Measurements from ENCODE around the gene TBKBP1. TPM values are rescaled to one million over a fixed set of nuclear protein-coding genes. Genes with fewer than 3 reads are reported as not detected.

The TBKBP1 gene
- polyA plus RNA-seq, 2 of the 4 experiments (the other 2 are of a cell fraction) = 3.4 to 9.3 TPM

- POLR2A ChIA-PET = interaction anchor here (1.0 to 1.2 kb wide), 2 partner anchors 56 to 98 kb away, joined by 3 to 4 read pairs; partner anchors contain the start of genes LRRC46 and MRPL10
- CTCF ChIA-PET = interaction anchor here (0.7 to 11.2 kb wide), 26 partner anchors 8 to 109 kb away, joined by 3 to 87 read pairs (median 5); no protein-coding TSS in a partner anchor
- TF ChIP-seq POLR2AphosphoS2 (conservative IDR thresholded peaks at IDR 0.05; ENCODE audit: low read length) = no peak
- peak overlapping the region; percentile 88 for H3K4me2 ChIP-seq
- WGBS (ENCODE audit: missing lambda C conversion rate) = 47% methylated on average over 41 of the region's 60 CpGs
- H3K4me1 ChIP-seq = 0 out of 3 replicates have a peak, but pooled peaks cover 4% of the 10 kb centered on the region
- FAIRE-seq (no peak), ATAC-seq (peak; percentile 36 to 63; a peak in 5 of 6 replicates), DNase-seq (ENCODE audit: low read depth in 1 of 2, low spot score in 1 of 2) (no peak)
- H3K9me3 ChIP-seq = no peaks in the 10 kb centered on the region
- peak overlapping the region; percentile 48 for H3K4me3 ChIP-seq
- H3K27ac ChIP-seq = peak overlapping the region in 1 of 2 experiments; percentile 74; a peak in 3 of 6 replicates
Observed at GRCh38 chr17:47733674-47734410, 39.9 kb downstream of the TBKBP1 start.

GRCh38 chr17:47735139-47735464 is 41.1 kb downstream of the TBKBP1 start:
- CTCF ChIA-PET = interaction anchor here (0.6 to 11.2 kb wide), 7 partner anchors 11 to 67 kb away, joined by 3 to 87 read pairs (median 6); no protein-coding TSS in a partner anchor
- no peak overlapping the region for H3K4me2 ChIP-seq
- H3K4me1 ChIP-seq = 0 out of 3 replicates have a peak, but pooled peaks cover 4% of the 10 kb centered on the region
- POLR2A ChIA-PET = no interaction called here
- H3K9me3 ChIP-seq = no peaks in the 10 kb centered on the region
- H3K4me3 ChIP-seq = no peak overlapping the region
- no peak for DNase-seq (ENCODE audit: low read depth in 1 of 2, low spot score in 1 of 2)
- WGBS (ENCODE audit: missing lambda C conversion rate) = 50% methylated on average over 3 of the region's 3 CpGs
- no peak for TF ChIP-seq BHLHE40 (IDR thresholded peaks at IDR 0.05; ENCODE audit: low read depth, low read length)
- TF ChIP-seq ZNF302 (CRISPR knock-in tag; IDR thresholded peaks at IDR 0.05) = no peak
- no peak for TF ChIP-seq CHD2 (IDR thresholded peaks at IDR 0.05; ENCODE audit: low read length, partially characterized antibody)
- no peak for TF ChIP-seq EHF (CRISPR knock-in tag; IDR thresholded peaks at IDR 0.05)
- TF ChIP-seq HES2 (IDR thresholded peaks at IDR 0.05) = no peak
- no peak for TF ChIP-seq ZFP36 (IDR thresholded peaks at IDR 0.05; ENCODE audit: borderline replicate concordance, partially characterized antibody)
- no peak for TF ChIP-seq TP53 (CRISPR knock-in tag; IDR thresholded peaks at IDR 0.05)
- TF ChIP-seq HOXB5 (CRISPR knock-in tag; IDR thresholded peaks at IDR 0.05) = no peak
- TF ChIP-seq PBX3 (IDR thresholded peaks at IDR 0.05) = no peak
- no peak for TF ChIP-seq EHMT2 (IDR thresholded peaks at IDR 0.05; ENCODE audit: low read depth)
- no peak overlapping the region for H3K27ac ChIP-seq
- no peak for FAIRE-seq
- no peak for ATAC-seq

GRCh38 chr17:47735536-47736011 is 41.6 kb downstream of the TBKBP1 start:
- Histone ChIP-seq H3K9me3 (no peaks in the 10 kb centered on the region), H3K4me1 (0 out of 3 replicates have a peak, but pooled peaks cover 4% of the 10 kb centered on the region), H3K27ac (no peak overlapping the region), H3K4me2 (no peak overlapping the region), H3K4me3 (no peak overlapping the region)
- ChIA-PET POLR2A (interaction anchor here (0.6 kb wide), 1 partner anchor 42 kb away, joined by 4 read pairs; no protein-coding TSS in a partner anchor), CTCF (interaction anchor here (0.5 to 11.2 kb wide), 7 partner anchors 9 to 66 kb away, joined by 3 to 87 read pairs (median 6); no protein-coding TSS in a partner anchor)
- TF ChIP-seq TP53 (CRISPR knock-in tag; IDR thresholded peaks at IDR 0.05) (no peak), RFX5 (IDR thresholded peaks at IDR 0.05) (no peak), ZC3H11A (IDR thresholded peaks at IDR 0.05) (no peak), EHMT2 (IDR thresholded peaks at IDR 0.05; ENCODE audit: low read depth) (no peak), CBX8 (IDR thresholded peaks at IDR 0.05) (no peak)
- FAIRE-seq (no peak), ATAC-seq (no peak), DNase-seq (ENCODE audit: low read depth in 1 of 2, low spot score in 1 of 2) (no peak)
- 94% methylated on average over 3 of the region's 3 CpGs for WGBS (ENCODE audit: missing lambda C conversion rate)

GRCh38 chr17:47736501-47737495 is 42.8 kb downstream of the TBKBP1 start:
- H3K4me2 ChIP-seq = no peak overlapping the region
- no peak overlapping the region for H3K4me3 ChIP-seq
- ChIA-PET POLR2A (no interaction called here), CTCF (interaction anchor here (0.5 to 11.2 kb wide), 8 partner anchors 11 to 73 kb away, joined by 3 to 87 read pairs (median 6); no protein-coding TSS in a partner anchor)
- H3K9me3 ChIP-seq = no peaks in the 10 kb centered on the region
- no peak overlapping the region for H3K27ac ChIP-seq
- no peak for TF ChIP-seq MYC (IDR thresholded peaks at IDR 0.05; ENCODE audit: borderline replicate concordance, low read length)
- WGBS (ENCODE audit: missing lambda C conversion rate) = 65% methylated on average over 16 of the region's 17 CpGs
- 0 out of 3 replicates have a peak, but pooled peaks cover 4% of the 10 kb centered on the region for H3K4me1 ChIP-seq
- ATAC-seq (no peak), DNase-seq (ENCODE audit: low read depth in 1 of 2, low spot score in 1 of 2) (no peak), FAIRE-seq (no peak)

Data from A549 (cell line).